HG03565 (cell line): Measurements from ENCODE around the gene SKIL.

Experiments used
- ATAC-seq: cut with Tn5 transposase; IDR thresholded peaks from one replicate; pipeline ENCODE4 v1.9.1; 2021; ENCODE audit warnings: mild to moderate bottlenecking, moderate library complexity; ENCODE audit not compliant: unreplicated experiment

Gene SKIL

DNA sequence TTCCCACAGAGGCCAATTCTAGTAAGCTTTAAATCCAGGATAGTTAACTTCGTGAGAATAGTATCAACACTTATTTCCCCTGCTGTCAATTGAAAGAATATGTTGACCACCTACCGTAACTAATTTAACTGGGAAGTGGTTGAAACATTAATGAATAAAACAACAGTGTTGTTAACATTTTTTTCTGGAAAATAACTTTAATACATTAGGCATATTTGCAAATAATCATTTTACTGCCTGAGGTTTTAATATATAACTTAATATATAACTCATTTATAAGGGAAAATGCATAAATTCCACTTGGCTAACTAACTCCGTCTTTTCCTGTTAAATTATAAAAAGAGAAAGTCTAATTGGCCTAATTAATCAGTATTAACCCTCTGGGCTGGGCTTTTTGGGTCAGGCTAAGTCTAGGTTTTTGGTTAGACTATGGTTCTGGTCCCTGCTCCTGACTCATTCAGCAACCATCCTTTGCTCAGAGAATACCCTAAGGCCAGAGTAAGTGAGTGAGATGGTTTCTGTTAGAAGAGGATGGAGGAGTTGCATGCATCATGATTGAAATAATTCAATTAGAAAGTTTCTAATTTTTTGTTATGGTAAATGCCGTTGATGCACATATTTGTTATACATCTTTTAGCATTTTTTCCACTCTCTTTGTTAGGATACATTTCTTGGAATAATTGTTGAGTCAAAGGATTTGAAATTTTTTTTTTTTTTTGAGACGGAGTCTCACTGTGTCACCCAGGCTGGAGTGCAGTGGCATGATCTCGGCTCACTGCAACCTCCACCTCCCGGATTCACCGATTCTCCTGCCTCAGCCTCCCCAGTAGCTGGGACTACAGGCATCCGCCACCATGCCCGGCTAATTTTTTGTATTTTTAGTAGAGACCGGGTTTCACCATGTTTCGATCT, 10.8 kb upstream of the SKIL start:
- no peak for ATAC-seq

DNA sequence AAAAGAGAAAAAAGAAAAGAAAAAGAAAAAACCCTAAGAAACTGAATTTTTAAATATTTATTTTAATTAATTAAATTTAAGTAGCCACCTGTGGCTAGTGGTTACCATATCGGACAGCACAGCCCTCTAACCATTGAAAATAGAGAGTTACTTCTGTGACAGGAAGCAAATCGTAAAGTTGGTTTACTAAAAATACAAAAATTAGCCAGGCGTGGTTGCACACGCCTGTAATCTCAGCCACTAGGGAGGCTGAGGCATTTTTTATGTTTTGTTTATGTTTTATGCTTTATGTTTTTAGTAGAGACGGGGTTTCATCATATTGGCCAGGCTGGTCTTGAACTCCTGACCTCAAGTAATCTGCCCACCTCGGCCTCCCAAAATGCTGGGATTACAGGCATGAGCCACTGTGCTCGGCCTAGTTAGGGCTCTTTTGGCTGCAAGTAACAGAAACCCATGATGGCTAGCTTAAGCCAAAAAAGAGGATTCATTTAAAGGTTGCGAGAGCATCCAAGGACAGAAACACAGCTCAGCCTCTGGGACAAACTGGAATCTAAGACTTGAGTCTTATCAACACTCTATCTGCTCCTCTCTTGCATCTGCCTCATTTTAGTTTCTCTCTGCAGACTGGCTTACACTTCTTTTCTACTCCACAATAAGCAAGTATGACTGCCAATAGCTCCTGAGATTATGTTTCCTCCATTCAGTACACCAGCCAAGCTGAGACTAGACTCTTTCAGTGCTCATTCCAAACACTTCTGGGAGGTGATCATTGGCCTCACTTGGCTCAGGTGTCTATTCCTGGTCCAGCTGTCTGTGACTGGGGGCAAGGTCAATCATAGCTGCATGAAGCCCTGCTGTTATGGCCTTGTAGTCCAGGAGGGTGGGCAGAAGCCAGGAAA, 6.8 kb upstream of the SKIL start:
- peak; percentile 34 for ATAC-seq

DNA sequence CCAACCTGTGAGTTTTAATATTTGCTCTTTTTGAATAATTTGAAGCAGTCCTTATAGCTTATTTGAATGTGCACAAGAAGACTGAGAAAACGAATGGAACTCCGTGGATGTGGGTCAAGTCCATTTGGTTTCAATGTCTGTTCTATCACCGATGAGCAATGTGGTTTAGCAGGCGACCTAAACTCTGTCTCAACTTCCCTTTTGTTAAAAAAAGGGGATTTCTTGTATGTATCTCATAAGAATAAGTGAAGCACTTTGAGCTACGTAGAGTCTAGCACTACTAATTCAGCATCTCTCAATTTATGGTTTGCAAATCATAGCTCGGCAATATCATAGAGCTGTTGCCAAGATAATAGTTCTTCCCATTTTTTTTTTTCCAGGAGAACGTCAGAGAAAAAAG, 4.6 kb upstream of the SKIL start:
- ATAC-seq: peak; percentile 20

DNA sequence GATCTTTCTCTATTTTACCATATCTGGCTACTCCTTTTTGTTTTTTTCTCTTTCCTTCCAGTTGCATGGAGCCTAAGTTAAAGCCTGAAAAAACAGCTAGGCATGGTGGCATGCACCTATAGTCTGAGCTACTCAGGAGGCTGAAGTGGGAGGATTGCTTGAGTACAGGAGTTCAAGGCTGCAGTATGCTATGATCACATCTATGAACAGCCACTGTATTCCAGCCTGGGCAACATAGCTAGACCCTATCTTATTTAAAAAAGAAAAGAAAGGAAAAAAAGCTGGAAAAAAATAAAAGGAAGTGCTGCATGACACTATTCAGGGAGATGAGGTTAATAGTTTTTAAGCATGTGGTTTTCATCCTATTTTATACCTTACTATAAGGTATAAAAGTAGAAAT, 4.0 kb upstream of the SKIL start:
- no peak for ATAC-seq

DNA sequence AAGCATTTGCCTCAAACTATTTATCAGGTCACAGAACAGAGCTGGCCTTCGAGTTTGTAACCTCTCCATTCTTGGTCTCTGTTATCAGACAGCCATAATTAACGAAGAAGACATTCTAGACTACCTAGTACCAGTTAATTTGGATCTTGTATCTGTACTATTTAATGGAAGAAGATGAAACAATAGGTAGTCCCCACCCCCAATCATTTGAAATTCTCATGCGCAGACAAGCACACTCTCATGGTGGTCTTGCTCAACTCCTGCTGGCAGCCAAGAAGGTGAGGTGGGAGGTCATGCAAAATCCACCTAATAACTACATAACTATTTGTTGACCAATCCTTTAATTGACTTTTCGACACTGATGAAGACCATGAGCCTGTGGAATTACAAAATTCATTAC, 2.8 kb upstream of the SKIL start:
- no peak for ATAC-seq

DNA sequence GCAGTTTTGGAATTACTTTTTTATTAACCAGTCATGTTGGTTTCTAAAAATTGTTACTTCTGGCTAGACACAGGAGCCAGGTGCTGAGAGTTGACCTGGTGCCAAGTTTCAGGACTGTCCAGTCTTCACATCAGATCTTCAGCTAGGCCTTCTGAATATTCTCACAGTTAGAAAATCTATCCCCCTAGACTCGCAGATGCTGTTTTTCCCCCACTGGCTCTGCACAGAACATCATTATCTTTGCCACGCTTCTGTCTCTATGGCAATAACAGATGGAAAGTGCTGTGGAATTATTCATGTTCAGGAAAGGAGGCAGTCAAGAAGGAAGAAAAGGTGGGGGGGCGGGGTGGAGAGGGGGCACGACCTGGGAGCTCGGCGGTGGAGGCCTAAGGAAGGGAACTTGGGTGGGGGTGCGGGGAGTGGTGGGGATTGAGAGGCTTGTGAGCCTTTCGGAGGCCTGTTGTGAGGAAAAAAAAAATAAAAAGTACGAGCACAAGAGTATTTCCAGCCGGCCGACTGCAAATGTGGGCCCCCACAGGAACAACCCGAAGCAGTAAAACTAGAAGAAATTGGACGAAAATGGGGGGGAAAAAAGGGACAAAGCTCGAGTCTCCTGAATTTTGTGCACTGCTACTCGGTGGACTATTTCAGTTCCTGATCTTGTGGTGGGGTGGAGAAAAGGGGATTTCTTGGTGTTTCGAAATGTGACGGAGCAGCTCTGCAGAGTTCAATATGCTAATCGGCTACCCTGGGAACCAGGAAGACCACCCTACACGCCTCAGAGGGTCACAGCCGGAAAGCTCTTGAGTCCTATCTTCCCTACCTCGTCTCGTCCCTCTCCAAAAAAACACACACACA, 1.5 kb upstream of the SKIL start:
- no peak for ATAC-seq

DNA sequence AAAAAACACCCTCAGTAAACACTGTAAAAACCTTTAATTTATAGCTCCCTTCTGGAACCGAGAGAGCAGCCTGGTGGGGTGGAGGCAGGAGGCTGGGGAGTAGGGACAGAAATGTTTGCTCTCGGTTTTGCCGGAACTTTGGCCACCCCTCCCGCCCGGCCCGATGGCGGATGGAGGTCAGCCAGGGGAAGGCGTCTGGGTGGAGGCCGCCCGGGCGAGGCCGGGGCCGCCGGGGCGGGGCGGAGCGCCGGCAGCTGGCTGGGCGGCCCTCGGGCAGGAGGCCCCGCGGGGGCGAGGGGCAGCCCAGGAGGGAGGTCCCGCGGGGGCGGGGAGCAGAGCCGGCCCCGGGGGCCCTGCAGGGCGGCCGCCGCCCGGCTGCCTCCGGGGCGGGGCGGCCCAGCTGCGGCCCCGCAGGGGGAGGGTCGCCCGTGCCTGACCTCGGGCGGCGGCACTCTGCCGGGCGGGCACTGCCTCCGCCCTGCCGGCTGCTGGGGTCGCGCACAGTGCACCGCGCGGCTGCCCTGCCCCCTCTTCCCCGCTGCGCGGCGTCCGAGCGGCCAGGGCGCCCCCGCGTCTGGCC, 829 bp upstream of the SKIL start:
- peak; percentile 37 for ATAC-seq

DNA sequence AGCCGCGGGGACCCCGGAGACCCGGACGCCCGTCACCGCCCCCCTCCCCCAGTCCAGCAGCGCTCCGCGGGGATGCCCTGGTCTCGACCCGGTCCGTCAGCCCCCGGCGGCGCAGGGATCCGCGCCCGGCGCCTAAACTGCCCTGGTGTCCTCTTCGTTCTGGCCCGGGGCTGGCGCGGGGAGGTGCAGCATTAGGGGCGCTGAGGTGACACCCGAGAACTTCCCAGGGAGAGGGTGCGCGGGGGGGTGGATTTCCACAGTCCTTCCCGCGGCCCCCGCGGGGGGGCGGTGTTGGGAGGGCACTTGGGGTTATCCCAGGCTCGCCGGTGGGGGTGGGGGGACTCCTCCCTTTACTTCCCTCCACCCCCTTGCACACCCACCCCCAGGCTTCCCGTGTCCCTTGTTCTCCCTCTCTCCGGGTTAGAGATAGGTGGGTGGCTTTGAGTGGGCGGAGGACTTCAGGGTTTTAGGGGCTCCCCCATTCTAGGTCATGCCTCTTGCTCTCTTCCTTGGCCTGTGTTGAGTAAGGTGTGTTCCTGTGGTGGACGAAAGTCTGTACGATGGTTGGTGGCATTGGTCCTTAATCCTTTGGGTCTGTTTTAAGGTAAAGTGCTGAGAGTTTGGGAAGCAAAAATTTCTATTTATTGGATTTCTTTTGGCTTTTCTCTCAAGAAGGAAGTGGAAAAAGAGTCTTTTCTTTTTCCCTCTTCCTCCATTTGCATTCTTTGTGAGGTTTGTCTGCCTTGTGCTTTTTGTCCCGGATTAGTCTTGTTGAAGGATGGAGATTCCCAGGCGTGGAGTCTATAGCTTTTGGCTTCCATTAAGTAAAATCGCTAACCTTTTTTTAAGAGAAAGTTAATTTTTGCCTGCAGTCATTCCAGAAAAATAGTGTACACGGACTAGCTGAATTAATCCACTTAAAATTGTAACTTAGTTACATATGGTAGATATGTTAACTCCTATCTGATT, 811 bp downstream of the SKIL start:
- ATAC-seq: no peak

DNA sequence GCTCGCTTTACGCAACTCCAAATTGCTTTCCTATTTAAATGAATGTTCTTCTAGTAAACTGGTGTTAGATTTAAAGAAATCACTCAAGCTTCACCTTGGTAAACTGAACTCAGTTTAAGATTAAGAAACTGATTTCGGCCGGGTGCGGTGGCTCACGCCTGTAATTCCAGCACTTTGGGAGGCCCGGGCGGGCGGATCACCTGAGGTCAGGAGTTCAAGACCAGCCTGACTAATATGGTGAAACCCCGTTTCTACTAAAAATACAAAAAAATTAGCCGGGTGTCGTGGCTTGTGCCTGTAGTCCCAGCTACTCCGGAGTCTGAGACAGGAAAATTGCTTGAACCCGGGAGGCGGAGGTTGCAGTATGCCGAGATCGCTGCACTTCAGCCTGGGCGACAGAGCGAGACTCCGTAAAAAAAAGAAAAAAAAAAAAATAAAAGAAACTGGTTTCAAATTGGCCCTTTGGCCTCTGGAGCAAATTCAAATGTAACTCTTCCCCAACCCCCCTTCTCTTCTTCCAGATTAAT, 1.7 kb downstream of the SKIL start:
- ATAC-seq: no peak

DNA sequence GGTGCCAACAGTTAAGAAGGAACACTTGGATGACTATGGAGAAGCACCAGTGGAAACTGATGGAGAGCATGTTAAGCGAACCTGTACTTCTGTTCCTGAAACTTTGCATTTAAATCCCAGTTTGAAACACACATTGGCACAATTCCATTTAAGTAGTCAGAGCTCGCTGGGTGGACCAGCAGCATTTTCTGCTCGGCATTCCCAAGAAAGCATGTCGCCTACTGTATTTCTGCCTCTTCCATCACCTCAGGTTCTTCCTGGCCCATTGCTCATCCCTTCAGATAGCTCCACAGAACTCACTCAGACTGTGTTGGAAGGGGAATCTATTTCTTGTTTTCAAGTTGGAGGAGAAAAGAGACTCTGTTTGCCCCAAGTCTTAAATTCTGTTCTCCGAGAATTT, 3.0 kb downstream of the SKIL start:
- no peak for ATAC-seq

DNA sequence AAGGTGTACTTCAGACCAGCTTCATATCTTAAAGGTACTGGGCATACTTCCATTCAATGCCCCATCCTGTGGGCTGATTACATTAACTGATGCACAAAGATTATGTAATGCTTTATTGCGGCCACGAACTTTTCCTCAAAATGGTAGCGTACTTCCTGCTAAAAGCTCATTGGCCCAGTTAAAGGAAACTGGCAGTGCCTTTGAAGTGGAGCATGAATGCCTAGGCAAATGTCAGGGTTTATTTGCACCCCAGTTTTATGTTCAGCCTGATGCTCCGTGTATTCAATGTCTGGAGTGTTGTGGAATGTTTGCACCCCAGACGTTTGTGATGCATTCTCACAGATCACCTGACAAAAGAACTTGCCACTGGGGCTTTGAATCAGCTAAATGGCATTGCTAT, 3.4 kb downstream of the SKIL start:
- no peak for ATAC-seq

DNA sequence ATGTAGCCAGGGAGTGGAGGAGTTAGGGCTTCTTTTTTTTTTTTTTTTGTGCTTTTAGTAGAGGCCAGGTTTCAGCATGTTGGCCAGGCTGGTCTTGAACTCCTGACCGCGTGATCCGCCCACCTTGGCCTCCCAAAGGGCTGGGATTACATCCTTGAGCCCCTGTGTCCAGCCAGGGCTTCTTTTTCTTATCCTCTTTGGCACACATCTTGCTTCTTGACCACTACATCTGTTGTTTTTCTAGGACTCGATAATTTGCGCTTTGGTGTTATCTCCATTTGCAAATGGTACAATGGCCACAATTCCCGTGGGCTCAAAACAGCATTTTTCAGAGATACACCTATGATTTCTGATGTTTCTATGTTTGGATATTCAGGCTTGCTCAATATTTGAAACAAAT, 4.2 kb downstream of the SKIL start:
- no peak for ATAC-seq

DNA sequence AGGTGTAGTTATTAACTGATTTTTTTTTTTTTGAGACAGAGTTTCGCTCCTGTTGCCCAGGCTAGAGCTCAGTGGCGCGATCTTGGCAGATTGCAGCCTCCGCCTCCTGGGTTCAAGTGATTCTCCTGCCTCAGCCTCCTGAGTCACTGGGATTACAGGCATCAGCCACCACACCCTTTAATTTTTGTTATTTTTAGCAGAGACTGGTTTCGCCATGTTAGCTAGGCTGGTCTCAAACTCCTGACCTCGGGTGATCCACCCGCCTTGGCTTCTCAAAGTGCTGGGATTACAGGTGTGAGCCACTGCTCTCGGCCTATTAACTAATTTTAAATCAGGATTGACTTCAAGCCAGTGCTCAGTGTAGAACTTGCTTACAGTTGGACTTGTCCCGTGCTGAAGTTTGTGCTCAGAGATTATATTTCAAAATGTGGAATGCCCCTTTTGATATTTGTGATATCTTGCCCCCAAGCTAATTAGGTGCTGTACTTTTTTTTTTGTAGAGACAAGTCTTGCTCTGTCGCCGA, 6.0 kb downstream of the SKIL start:
- ATAC-seq: no peak

DNA sequence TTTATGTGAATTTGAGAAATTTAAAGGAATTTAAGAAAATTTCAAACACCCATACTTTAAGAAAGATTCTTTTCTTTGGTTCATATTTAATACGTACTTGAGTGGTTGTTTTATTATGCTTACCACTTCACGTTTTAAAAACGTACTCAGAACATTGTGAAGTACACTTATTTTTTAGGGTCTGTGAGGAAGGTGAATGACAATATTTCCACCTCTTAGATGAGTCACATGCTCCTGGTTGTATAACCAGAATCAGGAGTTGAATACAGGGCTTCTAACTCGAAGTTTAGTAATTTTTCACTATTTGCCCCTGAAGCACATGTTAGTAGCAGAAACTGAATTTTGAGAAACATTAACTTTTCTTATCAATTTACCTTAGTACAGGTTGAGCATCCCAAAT, 7.5 kb downstream of the SKIL start:
- ATAC-seq: no peak

DNA sequence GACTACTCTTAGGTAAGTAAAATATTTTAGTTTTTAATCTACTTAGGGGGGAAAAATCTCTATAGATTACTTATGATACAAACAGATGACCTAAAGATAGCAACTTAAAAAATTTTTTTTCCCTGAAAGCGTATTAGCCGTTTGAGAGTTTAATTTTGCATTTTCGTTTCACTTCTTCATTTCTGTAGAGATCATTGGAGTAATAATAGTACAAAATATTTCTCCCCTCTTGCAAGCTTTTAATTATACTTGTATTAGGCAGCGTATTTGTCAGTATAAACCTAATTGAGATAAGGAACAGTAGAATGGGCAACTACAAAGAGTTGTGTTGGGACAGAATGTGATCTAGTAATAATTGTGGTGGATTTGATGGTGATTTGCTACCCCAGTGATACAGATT, 10.3 kb downstream of the SKIL start:
- ATAC-seq: no peak

DNA sequence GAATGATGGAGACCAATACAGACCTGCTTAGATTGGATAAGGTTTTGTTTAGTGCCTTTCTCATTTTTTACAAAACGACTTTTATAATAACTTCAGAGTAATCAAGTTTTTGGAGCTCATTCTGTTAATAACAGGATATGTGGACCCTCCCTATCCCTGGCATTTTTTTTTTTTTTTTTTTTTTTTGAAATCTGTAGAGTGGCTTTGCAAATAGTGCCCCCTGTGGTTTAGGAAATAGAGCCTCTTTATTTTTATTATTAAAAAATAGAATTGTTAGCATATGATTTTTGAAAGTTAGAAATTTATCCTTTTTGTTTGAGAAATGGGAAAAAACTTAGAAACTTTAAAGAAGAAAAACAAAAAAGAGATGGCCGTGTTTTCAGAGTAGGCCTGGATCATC, 11.4 kb downstream of the SKIL start:
- no peak for ATAC-seq

DNA sequence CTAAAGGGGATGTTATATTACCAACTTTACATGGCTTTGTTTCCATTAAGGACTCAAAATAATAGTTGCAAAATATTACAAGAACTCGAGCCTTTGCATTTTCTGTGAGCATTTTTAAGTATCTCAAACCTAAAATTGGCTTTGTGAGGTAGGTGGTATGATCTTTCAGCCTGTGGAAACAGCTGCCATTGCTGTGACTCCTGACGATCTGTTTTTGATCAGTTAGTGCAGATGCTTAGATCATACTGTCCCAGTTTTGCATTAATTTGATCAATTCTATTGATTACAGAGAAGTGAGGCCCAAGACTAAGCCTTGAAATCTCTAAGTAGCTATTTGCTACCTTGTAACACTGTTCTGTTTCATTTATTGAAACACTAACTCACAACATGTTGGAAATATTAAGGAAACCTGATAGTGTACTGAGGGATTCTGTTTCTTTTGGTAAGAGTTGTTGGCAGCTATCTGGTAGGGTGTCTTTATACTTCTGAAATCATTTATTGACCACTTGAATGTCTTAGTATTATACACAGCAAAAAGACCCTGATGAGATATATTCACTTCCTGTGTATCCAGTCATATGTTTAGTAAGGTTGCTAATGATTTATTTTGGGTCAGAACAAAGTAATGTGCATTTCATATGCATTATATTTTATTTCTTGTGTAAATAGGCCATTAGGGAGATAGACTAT, 14.8 kb downstream of the SKIL start:
- ATAC-seq: no peak

DNA sequence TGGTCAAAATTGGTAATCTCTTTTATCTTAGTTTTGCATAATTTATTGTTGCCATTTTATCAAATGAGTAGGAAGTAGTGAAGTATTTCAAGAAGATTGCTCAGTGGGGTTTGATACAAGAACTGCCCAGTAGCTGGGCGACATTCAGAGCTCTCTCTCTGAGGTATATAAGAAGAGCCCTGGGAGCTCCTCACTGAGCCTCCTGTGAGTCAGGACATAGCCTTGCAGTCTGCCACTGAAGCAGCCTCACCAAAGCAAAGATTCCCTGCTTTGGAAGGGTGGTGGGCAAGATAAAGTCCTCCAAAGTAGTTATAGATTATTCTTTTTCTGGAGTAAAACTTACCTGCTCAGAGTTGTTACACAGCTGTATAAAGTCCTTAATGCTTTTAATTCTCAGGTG, 26.1 kb downstream of the SKIL start:
- ATAC-seq: no peak
